HepG2 (cell line): ENCODE measurements around the gene TEX261. TPM values are rescaled to one million over a fixed set of nuclear protein-coding genes. Genes with fewer than 3 reads are reported as not detected.

Experiments used
- BCL3 ChIP-seq: sonication (generic); formaldehyde crosslinking; IDR thresholded peaks from 2 replicates; pipeline ENCODE4 v1.5.1; 2020; ENCODE audit warnings: mild to moderate bottlenecking, missing genetic modification reagents, moderate library complexity
- BHLHE40 ChIP-seq: IDR thresholded peaks from 2 replicates; pipeline ENCODE4 v1.6.1; 2011; ENCODE audit warnings: low read length, improper control_type of control experiment
- CBX1 ChIP-seq: IDR thresholded peaks from one replicate; pipeline ENCODE4 v1.6.1; 2016; ENCODE audit warnings: antibody characterized with exemption, low read depth
- JUND ChIP-seq: sonication (generic); formaldehyde crosslinking; IDR thresholded peaks from 2 replicates; pipeline ENCODE4 v1.8.0; 2022; ENCODE audit warnings: mild to moderate bottlenecking, missing genetic modification reagents
- KLF13 ChIP-seq: sonication (generic); formaldehyde crosslinking; IDR thresholded peaks from 2 replicates; pipeline ENCODE4 v1.4.0; 2020; ENCODE audit warnings: mild to moderate bottlenecking, missing genetic modification reagents
- KMT2A ChIP-seq: sonication (generic); formaldehyde crosslinking; IDR thresholded peaks from 2 replicates; pipeline ENCODE4 v1.4.0; 2020; ENCODE audit warnings: missing genetic modification reagents
- KMT2B ChIP-seq: IDR thresholded peaks from 2 replicates; pipeline ENCODE4 v1.6.1; 2016; ENCODE audit warnings: missing genetic modification reagents, missing compliant biosample characterization
- MAZ ChIP-seq, 2 experiments: sonication (generic) in 1 of 2; formaldehyde crosslinking in 1 of 2; IDR thresholded peaks; 2 replicates each; pipeline versions ENCODE4 v1.5.0 to v1.6.1; 2012 to 2020; ENCODE audit warnings: low read depth in 2 of 2, mild to moderate bottlenecking in 2 of 2, borderline replicate concordance in 1 of 2, improper control_type of control experiment in 1 of 2, low read length in 1 of 2, missing genetic modification reagents in 1 of 2, moderate library complexity in 1 of 2
- MBNL3 ChIP-seq: fragments of 250-450 bp; sonication (Bioruptor Pico); conservative IDR thresholded peaks from 2 replicates; pipeline ENCODE4 v1.8.0; 2022; ENCODE audit warnings: mild to moderate bottlenecking, inconsistent platforms
- POLR2AphosphoS5 ChIP-seq: IDR thresholded peaks from 2 replicates; pipeline ENCODE4 v1.6.1; 2012; ENCODE audit warnings: low read depth, low read length
- REXO4 ChIP-seq: sonication (generic); formaldehyde crosslinking; IDR thresholded peaks from 2 replicates; pipeline ENCODE4 v1.8.0; 2022; ENCODE audit warnings: missing genetic modification reagents, mild to moderate bottlenecking, borderline replicate concordance
- SAFB2 ChIP-seq: sonication (generic); formaldehyde crosslinking; IDR thresholded peaks from 2 replicates; pipeline ENCODE4 v1.5.1; 2020; ENCODE audit warnings: missing genetic modification reagents, low read depth, mild to moderate bottlenecking, borderline replicate concordance
- SRSF1 ChIP-seq: fragments of 200-400 bp; formaldehyde crosslinking; optimal IDR thresholded peaks from 2 replicates; pipeline ENCODE3; 2017; ENCODE audit warnings: mild to moderate bottlenecking, low read depth, low read length, moderate library complexity
- SUZ12 ChIP-seq: fragments of 150-350 bp; IDR thresholded peaks from 2 replicates; pipeline ENCODE4 v1.6.1; 2014; ENCODE audit warnings: low read depth, low read length
- TAF15 ChIP-seq: fragments of 200-400 bp; formaldehyde crosslinking; IDR thresholded peaks from one replicate; pipeline ENCODE4 v1.6.1; 2018; ENCODE audit warnings: mild to moderate bottlenecking, low read depth, low read length; ENCODE audit not compliant: poor library complexity, severe bottlenecking
- ZNF550 ChIP-seq: sonication (generic); formaldehyde crosslinking; IDR thresholded peaks from 2 replicates; pipeline ENCODE4 v1.4.0; 2020; ENCODE audit warnings: mild to moderate bottlenecking, missing genetic modification reagents, borderline replicate concordance
- ZNF557 ChIP-seq: sonication (generic); formaldehyde crosslinking; IDR thresholded peaks from 2 replicates; pipeline ENCODE4 v1.4.0; 2020; ENCODE audit warnings: missing genetic modification reagents
- polyA plus RNA-seq, 8 experiments: library from polyadenylated mRNA; depleted of rRNA in 3 of 8; stranded (reverse) in 7 of 8; unstranded in 1 of 8; fragments of >200 nt; fragmentation: Illumina TruSeq in 4 of 8; extraction: Trizol in 4 of 8; gene quantifications; 2 replicates each; pipeline versions ENCODE4 v1.2.1 to v1.2.3, GENCODE V29; 2011 to 2016; ENCODE audit warnings: low read depth in 4 of 8, missing spikeins in 1 of 8, mixed read lengths in 1 of 8; ENCODE audit not compliant: insufficient read depth in 1 of 8
- total RNA-seq, 5 experiments: library from RNA; depleted of rRNA; stranded (reverse); fragments of >200 nt; fragmentation: Illumina TruSeq; extraction: Trizol; gene quantifications; 2 replicates each; pipeline ENCODE4 v1.2.3, GENCODE V29; 2016; ENCODE audit warnings: low read depth in 1 of 5
- TF ChIP-seq, protein P1 (sequence below): sonication (generic); formaldehyde crosslinking; IDR thresholded peaks from 2 replicates; pipeline ENCODE4 v1.5.1; 2020; ENCODE audit warnings: mild to moderate bottlenecking, missing genetic modification reagents, moderate library complexity
- TF ChIP-seq, protein P2 (sequence below): sonication (generic); formaldehyde crosslinking; IDR thresholded peaks from 2 replicates; pipeline ENCODE4 v1.4.0; 2020; ENCODE audit warnings: missing genetic modification reagents, low read depth, mild to moderate bottlenecking, borderline replicate concordance
- TF ChIP-seq, protein P3 (sequence below): IDR thresholded peaks from 2 replicates; pipeline ENCODE4 v1.6.1; 2012; ENCODE audit warnings: low read length, improper control_type of control experiment

Gene TEX261
- total and polyA plus RNA-seq, 2 of the 13 experiments (the other 11 are each of a cell fraction or from before 2014, with no cell fraction given): 43.8 to 78.7 TPM

- TF ChIP-seq, protein P1, sequence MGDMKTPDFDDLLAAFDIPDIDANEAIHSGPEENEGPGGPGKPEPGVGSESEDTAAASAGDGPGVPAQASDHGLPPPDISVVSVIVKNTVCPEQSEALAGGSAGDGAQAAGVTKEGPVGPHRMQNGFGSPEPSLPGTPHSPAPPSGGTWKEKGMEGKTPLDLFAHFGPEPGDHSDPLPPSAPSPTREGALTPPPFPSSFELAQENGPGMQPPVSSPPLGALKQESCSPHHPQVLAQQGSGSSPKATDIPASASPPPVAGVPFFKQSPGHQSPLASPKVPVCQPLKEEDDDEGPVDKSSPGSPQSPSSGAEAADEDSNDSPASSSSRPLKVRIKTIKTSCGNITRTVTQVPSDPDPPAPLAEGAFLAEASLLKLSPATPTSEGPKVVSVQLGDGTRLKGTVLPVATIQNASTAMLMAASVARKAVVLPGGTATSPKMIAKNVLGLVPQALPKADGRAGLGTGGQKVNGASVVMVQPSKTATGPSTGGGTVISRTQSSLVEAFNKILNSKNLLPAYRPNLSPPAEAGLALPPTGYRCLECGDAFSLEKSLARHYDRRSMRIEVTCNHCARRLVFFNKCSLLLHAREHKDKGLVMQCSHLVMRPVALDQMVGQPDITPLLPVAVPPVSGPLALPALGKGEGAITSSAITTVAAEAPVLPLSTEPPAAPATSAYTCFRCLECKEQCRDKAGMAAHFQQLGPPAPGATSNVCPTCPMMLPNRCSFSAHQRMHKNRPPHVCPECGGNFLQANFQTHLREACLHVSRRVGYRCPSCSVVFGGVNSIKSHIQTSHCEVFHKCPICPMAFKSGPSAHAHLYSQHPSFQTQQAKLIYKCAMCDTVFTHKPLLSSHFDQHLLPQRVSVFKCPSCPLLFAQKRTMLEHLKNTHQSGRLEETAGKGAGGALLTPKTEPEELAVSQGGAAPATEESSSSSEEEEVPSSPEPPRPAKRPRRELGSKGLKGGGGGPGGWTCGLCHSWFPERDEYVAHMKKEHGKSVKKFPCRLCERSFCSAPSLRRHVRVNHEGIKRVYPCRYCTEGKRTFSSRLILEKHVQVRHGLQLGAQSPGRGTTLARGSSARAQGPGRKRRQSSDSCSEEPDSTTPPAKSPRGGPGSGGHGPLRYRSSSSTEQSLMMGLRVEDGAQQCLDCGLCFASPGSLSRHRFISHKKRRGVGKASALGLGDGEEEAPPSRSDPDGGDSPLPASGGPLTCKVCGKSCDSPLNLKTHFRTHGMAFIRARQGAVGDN (CRISPR knock-in tag): peak; percentile 35
- TF ChIP-seq BCL3 (CRISPR knock-in tag) (0 out of 2 replicates have a peak, but pooled peaks have one; percentile 43), MBNL3 (CRISPR knock-in tag) (no peak), CBX1 (no peak), ZNF557 (CRISPR knock-in tag) (no peak), POLR2AphosphoS5 (no peak), JUND (CRISPR knock-in tag) (no peak), KMT2B (CRISPR knock-in tag) (no peak), SUZ12 (no peak), SRSF1 (no peak), KMT2A (CRISPR knock-in tag) (no peak), KLF13 (CRISPR knock-in tag) (no peak), MAZ (IDR thresholded peaks at IDR 0.05; ENCODE audit: borderline replicate concordance, low read depth, low read length) (no peak), MAZ (CRISPR knock-in tag; IDR thresholded peaks at IDR 0.05; ENCODE audit: low read depth) (no peak), ZNF550 (CRISPR knock-in tag) (no peak), BHLHE40 (no peak), TAF15 (no peak), SAFB2 (no peak), REXO4 (CRISPR knock-in tag) (no peak)
- TF ChIP-seq, protein P2, sequence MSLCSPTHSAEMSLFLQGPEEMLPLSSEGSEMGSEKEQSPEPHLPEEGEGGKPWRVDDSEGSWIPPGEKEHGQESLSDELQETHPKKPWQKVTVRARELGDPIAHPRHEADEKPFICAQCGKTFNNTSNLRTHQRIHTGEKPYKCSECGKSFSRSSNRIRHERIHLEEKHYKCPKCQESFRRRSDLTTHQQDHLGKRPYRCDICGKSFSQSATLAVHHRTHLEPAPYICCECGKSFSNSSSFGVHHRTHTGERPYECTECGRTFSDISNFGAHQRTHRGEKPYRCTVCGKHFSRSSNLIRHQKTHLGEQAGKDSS: no peak
- TF ChIP-seq, protein P3, sequence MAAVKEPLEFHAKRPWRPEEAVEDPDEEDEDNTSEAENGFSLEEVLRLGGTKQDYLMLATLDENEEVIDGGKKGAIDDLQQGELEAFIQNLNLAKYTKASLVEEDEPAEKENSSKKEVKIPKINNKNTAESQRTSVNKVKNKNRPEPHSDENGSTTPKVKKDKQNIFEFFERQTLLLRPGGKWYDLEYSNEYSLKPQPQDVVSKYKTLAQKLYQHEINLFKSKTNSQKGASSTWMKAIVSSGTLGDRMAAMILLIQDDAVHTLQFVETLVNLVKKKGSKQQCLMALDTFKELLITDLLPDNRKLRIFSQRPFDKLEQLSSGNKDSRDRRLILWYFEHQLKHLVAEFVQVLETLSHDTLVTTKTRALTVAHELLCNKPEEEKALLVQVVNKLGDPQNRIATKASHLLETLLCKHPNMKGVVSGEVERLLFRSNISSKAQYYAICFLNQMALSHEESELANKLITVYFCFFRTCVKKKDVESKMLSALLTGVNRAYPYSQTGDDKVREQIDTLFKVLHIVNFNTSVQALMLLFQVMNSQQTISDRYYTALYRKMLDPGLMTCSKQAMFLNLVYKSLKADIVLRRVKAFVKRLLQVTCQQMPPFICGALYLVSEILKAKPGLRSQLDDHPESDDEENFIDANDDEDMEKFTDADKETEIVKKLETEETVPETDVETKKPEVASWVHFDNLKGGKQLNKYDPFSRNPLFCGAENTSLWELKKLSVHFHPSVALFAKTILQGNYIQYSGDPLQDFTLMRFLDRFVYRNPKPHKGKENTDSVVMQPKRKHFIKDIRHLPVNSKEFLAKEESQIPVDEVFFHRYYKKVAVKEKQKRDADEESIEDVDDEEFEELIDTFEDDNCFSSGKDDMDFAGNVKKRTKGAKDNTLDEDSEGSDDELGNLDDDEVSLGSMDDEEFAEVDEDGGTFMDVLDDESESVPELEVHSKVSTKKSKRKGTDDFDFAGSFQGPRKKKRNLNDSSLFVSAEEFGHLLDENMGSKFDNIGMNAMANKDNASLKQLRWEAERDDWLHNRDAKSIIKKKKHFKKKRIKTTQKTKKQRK: no peak
Observed at GRCh38 chr2:70937866-70938585, 56.6 kb downstream of the TEX261 start (continued).
